ENCODE measurements around the gene ADAMTS12. TPM values are rescaled to one million over a fixed set of nuclear protein-coding genes. Genes with fewer than 3 reads are reported as not detected.

Gene ADAMTS12
- polyA plus RNA-seq, 3 donors = not detected

DNA sequence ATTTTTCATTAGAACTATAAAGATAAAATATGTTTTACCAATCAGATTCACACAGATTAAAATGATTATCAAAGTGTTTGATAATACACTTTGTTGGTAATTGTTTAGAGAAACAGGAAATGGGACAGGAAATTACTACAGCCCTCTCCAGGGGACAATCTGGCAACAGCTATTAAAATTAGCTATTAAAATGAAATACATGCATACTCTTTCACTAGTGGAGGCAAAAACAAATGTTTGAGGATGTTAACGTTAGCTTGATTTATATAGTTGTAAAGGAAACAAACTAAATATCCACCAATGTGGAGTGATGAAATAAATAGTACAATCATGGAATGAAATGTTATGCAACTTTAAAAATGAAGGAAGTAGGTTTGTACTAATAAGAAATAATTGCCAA lies 397.3 kb downstream of the ADAMTS12 start:
- DNase-seq = no peak
- intact Hi-C loops (cut with micrococcal nuclease) = no loop called here
- H3K4me3 ChIP-seq (replicated peaks in 1 of 3; ENCODE audit: low read depth in 2 of 3, low read length in 3 of 3) = no peak overlapping the region
- H3K9ac ChIP-seq (ENCODE audit: insufficient read depth, low read length, poor library complexity, severe bottlenecking) = no peak overlapping the region
- no peaks in the 10 kb centered on the region for H4K20me1 ChIP-seq (ENCODE audit: insufficient read depth, low read length)
- no peaks in the 10 kb centered on the region for H3K79me2 ChIP-seq (ENCODE audit: insufficient read depth, low read length)
- H3K36me3 Mint-ChIP-seq = no peaks in the 10 kb centered on the region
- peaks cover 7 to 9% of the 10 kb centered on the region in 2 donors for H3K4me1 ChIP-seq (ENCODE audit: control insufficient read depth in 1 of 2, insufficient read depth in 2 of 2, low read length in 2 of 2)
- H3K27ac Mint-ChIP-seq = no peak overlapping the region
- H3K4me3 Mint-ChIP-seq = no peak overlapping the region
- no peaks in the 10 kb centered on the region for H3K36me3 ChIP-seq (replicated peaks in 1 of 2; ENCODE audit: control insufficient read depth in 1 of 2, insufficient read depth in 2 of 2, low read length in 2 of 2)
- WGBS (ENCODE audit: insufficient coverage) = no CpG with 5 or more reads among the region's 1 CpG
- peaks cover 11% of the 10 kb centered on the region for H3K4me1 Mint-ChIP-seq
- no peaks in the 10 kb centered on the region for H3K27me3 ChIP-seq (ENCODE audit: control insufficient read depth in 2 of 2, insufficient read depth in 2 of 2, low read length in 2 of 2)
- no peak for TF ChIP-seq CTCF (IDR thresholded peaks at IDR 0.05)
- peaks cover 0 to 13% (median 5%) of the 10 kb centered on the region in 7 donors for H3K9me3 Mint-ChIP-seq
- H3K9me3 ChIP-seq (replicated peaks in 1 of 2; ENCODE audit: control insufficient read depth in 1 of 2, insufficient read depth in 1 of 2, low read length in 2 of 2) = no peaks in the 10 kb centered on the region
- no peak overlapping the region for H3K27ac ChIP-seq (ENCODE audit: low read depth in 1 of 2, low read length in 2 of 2)
- no peak overlapping the region for H2AFZ ChIP-seq (ENCODE audit: insufficient read depth, low read depth, low read length, poor library complexity, severe bottlenecking)
- H3K4me2 ChIP-seq (replicated peaks; ENCODE audit: extremely low read depth, low read length, poor library complexity, severe bottlenecking) = no peak overlapping the region
- peaks cover 3 to 6% (median 3%) of the 10 kb centered on the region in 3 donors for H3K27me3 Mint-ChIP-seq (ENCODE audit: low read depth in 3 of 3)

GRCh38 chr5:33491941-33492340 lies 399.8 kb downstream of the ADAMTS12 start:
- Histone ChIP-seq H4K20me1 (ENCODE audit: insufficient read depth, low read length) (no peaks in the 10 kb centered on the region), H3K4me3 (replicated peaks in 1 of 3; ENCODE audit: low read depth in 2 of 3, low read length in 3 of 3) (no peak overlapping the region), H3K36me3 (replicated peaks in 1 of 2; ENCODE audit: control insufficient read depth in 1 of 2, insufficient read depth in 2 of 2, low read length in 2 of 2) (no peaks in the 10 kb centered on the region), H2AFZ (ENCODE audit: insufficient read depth, low read depth, low read length, poor library complexity, severe bottlenecking) (no peak overlapping the region), H3K9ac (ENCODE audit: insufficient read depth, low read length, poor library complexity, severe bottlenecking) (no peak overlapping the region), H3K4me2 (replicated peaks; ENCODE audit: extremely low read depth, low read length, poor library complexity, severe bottlenecking) (no peak overlapping the region), H3K4me1 (ENCODE audit: control insufficient read depth in 1 of 2, insufficient read depth in 2 of 2, low read length in 2 of 2) (peaks cover 7 to 9% of the 10 kb centered on the region in 2 donors), H3K9me3 (replicated peaks in 1 of 2; ENCODE audit: control insufficient read depth in 1 of 2, insufficient read depth in 1 of 2, low read length in 2 of 2) (peaks cover 0 to 6% of the 10 kb centered on the region in 2 donors), H3K79me2 (ENCODE audit: insufficient read depth, low read length) (no peaks in the 10 kb centered on the region), H3K27ac (ENCODE audit: low read depth in 1 of 2, low read length in 2 of 2) (no peak overlapping the region), H3K27me3 (ENCODE audit: control insufficient read depth in 2 of 2, insufficient read depth in 2 of 2, low read length in 2 of 2) (no peaks in the 10 kb centered on the region)
- peaks cover 11% of the 10 kb centered on the region for H3K4me1 Mint-ChIP-seq
- intact Hi-C loops (cut with micrococcal nuclease) = no loop called here
- no peak for TF ChIP-seq CTCF (IDR thresholded peaks at IDR 0.05)
- peaks cover 0 to 13% (median 7%) of the 10 kb centered on the region in 7 donors for H3K9me3 Mint-ChIP-seq
- H3K36me3 Mint-ChIP-seq = no peaks in the 10 kb centered on the region
- no peak for DNase-seq
- no peak overlapping the region for H3K4me3 Mint-ChIP-seq
- no peak overlapping the region for H3K27ac Mint-ChIP-seq
- peaks cover 2 to 5% (median 3%) of the 10 kb centered on the region in 3 donors for H3K27me3 Mint-ChIP-seq (ENCODE audit: low read depth in 3 of 3)

Data from CD14-positive monocyte (primary cell).